ENCODE measurements around the gene ADAM21.

DNA sequence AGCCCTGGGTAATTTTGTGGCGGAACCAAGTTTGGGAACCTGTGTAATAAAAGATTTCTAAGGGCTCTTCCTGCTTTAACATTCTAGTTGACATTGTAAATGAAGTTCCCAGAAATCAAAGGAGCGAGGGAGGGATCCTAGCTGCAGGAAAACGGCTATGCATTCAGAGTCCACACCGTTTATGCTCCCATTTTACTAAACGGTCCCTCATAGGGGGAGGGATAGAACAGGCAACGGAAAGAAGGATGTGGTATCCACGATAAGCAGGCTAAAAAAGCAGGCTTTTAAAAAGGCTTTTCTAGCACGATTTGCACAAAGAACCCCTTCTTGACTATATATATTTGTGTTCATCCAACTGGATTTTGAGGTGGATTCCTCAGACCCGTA, 35.6 kb upstream of the ADAM21 start:
- TF ChIP-seq, protein P1, sequence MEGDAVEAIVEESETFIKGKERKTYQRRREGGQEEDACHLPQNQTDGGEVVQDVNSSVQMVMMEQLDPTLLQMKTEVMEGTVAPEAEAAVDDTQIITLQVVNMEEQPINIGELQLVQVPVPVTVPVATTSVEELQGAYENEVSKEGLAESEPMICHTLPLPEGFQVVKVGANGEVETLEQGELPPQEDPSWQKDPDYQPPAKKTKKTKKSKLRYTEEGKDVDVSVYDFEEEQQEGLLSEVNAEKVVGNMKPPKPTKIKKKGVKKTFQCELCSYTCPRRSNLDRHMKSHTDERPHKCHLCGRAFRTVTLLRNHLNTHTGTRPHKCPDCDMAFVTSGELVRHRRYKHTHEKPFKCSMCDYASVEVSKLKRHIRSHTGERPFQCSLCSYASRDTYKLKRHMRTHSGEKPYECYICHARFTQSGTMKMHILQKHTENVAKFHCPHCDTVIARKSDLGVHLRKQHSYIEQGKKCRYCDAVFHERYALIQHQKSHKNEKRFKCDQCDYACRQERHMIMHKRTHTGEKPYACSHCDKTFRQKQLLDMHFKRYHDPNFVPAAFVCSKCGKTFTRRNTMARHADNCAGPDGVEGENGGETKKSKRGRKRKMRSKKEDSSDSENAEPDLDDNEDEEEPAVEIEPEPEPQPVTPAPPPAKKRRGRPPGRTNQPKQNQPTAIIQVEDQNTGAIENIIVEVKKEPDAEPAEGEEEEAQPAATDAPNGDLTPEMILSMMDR (IDR thresholded peaks at IDR 0.05) = no peak
- no peak for TF ChIP-seq EP300 (IDR thresholded peaks at IDR 0.05)

Measured in esophagus muscularis mucosa (tissue), 3 donors.